Activated naive CD4-positive, alpha-beta T cell treated with anti-CD3 and anti-CD28 coated beads for 36 hours (primary cell): ENCODE measurements around the gene RNF5. TPM values are rescaled to one million over a fixed set of nuclear protein-coding genes. Genes with fewer than 3 reads are reported as not detected.
"Not testable (repeated sequence)": the region's sequence is repeated elsewhere in the genome, so short reads cannot be mapped to it uniquely, and the experiment has no call there.

ENCODE experiments used
- CTCF ChIA-PET: fragments of 350-600 bp; sonication (Branson Sonifier 250); formaldehyde crosslinking; loops from one replicate; lab custom pipeline; 2021; ENCODE audit warnings: antibody characterized with exemption; lab: Charles Lee
- DNase-seq: peaks from one replicate; pipeline ENCODE4 v3.0.0-alpha.2; 2020
- H3K27ac Mint-ChIP-seq: one replicate; pipeline ENCODE4 v1.8.0; 2021; ENCODE audit warnings: mild to moderate bottlenecking, mixed read lengths
- H3K27me3 Mint-ChIP-seq: one replicate; pipeline ENCODE4 v1.8.0; 2021; ENCODE audit warnings: low read depth, mixed read lengths
- H3K36me3 Mint-ChIP-seq: one replicate; pipeline ENCODE4 v1.8.0; 2021; ENCODE audit warnings: low read depth, mixed read lengths
- H3K4me1 Mint-ChIP-seq: one replicate; pipeline ENCODE4 v1.8.0; 2021; ENCODE audit warnings: low read depth, mixed read lengths
- H3K4me3 Mint-ChIP-seq: one replicate; pipeline ENCODE4 v1.8.0; 2021; ENCODE audit warnings: mild to moderate bottlenecking, moderate library complexity, mixed read lengths
- H3K9me3 Mint-ChIP-seq: one replicate; pipeline ENCODE4 v1.8.0; 2021; ENCODE audit warnings: mixed read lengths
- intact Hi-C: fragments of 100-400 bp; cut with micrococcal nuclease; formaldehyde crosslinking; loops from one replicate; pipeline ENCODE4 v1.15.1; 2023
- total RNA-seq, 2 experiments: library from RNA; stranded (reverse); gene quantifications; one replicate each; pipeline ENCODE4 v1.2.3, GENCODE V29; 2021

Gene RNF5, protein sequence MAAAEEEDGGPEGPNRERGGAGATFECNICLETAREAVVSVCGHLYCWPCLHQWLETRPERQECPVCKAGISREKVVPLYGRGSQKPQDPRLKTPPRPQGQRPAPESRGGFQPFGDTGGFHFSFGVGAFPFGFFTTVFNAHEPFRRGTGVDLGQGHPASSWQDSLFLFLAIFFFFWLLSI
- total RNA-seq: 10 to 100 TPM; 39.5 to 39.9 TPM

DNA sequence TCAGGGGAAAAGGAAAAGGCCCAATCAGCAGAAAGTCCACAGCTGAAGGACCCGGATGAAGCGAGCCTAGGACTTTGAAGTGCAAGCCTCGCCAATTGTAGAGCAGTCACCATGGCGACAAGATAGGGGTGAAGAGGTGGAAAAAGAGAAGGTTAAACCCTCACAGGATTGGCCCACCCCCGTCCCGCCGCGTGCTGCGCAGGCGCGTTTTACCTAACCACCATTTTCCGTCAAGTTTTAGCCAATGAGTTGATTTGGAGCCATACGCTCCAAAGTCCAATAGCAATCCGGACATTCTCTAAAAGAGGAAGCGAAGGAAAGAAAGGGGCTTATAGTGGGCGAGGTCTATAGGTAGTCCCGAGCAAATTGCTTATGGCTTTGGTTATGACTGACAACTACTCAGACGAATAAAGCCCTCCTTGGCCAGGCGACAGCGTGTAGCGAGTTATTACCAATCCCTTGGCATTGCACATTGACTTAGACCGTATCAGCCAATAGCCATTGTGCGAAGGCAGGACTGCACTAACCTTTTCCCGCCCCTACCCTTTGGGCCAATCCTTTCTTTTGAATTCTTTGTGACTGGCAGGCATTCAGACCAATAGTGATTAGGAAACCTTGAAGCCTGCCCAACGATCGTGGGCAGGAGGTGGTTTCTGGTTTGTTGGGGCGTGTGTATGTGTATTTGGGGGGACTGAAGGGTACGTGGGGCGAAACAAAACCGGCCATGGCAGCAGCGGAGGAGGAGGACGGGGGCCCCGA, at the start of gene RNF5:
Gene RNF5, plus strand, starts transcription at position 618 of the 759 bp plus-strand sequence. Its CDS starts 107 bp downstream, at position 725.
- Mint-ChIP-seq H3K4me1 (peaks cover 61% of the 10 kb centered on the region), H3K9me3 (no peaks in the 10 kb centered on the region), H3K36me3 (peaks cover 6% of the 10 kb centered on the region), H3K27me3 (no peaks in the 10 kb centered on the region), H3K4me3 (peak within 1 kb of the TSS; percentile 91), H3K27ac (peak within 1 kb of the TSS; percentile 96)
- DNase-seq: peak; percentile 97
- CTCF ChIA-PET: interaction anchor here (2.9 kb wide), 1 partner anchor 17 kb away, joined by 11 read pairs; no protein-coding TSS in a partner anchor
- intact Hi-C loops: loop anchor here (1.0 to 5.0 kb wide), 11 partner anchors 12 to 794 kb away; partner anchors contain the start of genes ABHD16A, ATF6B, GPANK1 and PBX2

DNA sequence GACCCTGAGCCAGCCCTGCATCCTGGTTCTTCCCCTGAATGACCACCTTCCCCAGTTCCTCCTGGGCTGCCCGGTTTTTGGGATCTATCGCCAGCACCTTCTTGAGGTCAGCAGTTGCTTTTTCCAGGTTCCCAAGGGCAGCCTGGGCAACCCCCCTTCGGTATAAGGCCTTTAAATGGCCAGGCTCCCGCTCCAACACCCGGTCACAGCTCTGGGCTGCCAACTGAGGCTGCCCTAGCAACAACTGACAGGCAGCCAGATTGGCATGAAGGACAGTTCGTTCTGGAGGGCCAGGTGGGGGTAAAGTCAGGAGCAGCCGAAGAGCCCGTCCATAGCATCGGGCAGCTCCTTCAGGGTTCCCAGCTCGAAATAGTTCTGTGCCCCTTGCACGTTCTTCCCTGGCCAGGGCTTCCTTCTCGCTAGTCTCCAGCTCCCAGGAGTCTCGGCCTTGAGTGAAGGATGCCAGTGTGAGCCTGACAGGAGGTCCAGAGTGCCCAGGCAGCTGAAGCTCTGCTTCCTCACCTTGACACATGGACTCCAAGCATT, 49.4 kb upstream of the RNF5 start:
- no peaks in the 10 kb centered on the region for H3K9me3 Mint-ChIP-seq
- peaks cover 43% of the 10 kb centered on the region for H3K4me1 Mint-ChIP-seq

DNA sequence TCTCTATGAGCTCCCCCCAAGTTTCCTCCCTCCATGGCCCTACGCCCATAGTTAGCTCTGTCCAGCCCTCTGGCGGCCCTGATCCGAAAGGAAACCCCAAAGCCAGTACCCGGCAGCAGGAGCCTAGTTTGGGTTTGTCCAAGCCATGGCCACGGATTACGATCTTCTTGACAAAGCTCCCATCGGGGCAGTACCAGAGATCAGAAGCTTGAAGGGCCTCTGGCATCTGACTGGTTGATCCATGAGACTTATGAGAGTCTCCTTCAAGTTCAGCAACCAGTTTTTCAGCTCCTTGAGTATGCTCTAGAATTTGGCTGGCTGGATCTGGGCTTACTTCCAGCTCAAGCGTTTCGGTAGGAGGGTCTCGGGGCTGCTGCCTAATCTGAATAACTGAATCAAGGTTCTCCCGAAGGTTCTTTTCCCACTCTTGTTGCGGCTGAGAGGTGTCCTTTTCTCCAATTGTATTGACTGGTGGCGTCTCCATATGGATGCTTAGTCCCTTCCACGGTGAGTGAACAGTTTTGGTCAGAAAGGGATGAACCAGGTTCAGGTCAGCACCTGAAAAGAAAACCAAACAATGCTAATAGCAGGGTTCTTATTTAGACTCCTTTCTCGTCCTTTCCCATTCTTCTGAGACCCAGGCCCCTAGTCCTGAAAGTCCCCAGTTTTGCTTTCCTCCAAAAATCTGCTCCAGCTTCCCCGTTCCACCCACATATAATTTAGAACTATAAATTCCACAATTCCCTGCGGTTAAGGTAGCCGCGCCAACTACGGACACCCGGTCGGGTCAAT, 48.7 kb upstream of the RNF5 start:
- H3K36me3 Mint-ChIP-seq: peaks cover 9% of the 10 kb centered on the region
- no peaks in the 10 kb centered on the region for H3K27me3 Mint-ChIP-seq

More for the DNA sequence above, 49.4 kb upstream of the RNF5 start:
- Mint-ChIP-seq H3K4me3 (peak overlapping the region; percentile 100), H3K27ac (peak overlapping the region; percentile 96), H3K27me3 (no peaks in the 10 kb centered on the region), H3K36me3 (peaks cover 9% of the 10 kb centered on the region)
- intact Hi-C loops: loop anchor here (1.0 to 5.0 kb wide), 7 partner anchors 49 to 1443 kb away; partner anchors contain the start of genes ABHD16A, EHMT2, PBX2 and RNF5
- CTCF ChIA-PET: interaction anchor here (0.7 to 3.7 kb wide), 4 partner anchors 11 to 150 kb away, joined by 3 to 25 read pairs (median 5); no protein-coding TSS in a partner anchor
- no peak for DNase-seq

DNA sequence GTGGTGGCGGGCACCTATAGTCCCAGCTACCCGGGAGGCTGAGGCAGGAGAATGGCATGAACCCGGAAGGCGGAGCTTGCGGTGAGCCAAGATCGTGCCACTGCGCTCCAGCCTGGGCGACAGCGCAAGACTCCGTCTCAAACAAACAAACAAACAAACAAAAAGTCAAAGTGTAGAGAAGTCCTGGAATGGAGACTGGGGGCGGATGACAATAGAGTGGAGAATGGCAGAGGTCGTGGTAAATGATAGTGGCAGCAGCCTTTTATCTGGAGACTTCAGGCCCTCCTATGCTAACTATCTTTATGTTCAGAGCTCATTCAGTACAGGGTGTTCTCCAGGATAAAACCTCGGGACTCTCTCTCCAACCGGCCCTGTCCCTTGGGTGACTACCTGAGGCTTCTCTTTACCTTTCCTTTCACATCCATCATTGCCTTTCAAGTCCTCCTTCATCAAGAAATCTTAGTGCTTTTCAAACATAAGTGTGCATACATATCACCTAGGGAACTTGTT, 46.7 kb upstream of the RNF5 start:
- CTCF ChIA-PET: interaction anchor here (0.6 to 1.0 kb wide), 2 partner anchors 27 to 732 kb away, joined by 3 read pairs; no protein-coding TSS in a partner anchor
- H3K27me3 Mint-ChIP-seq: no peaks in the 10 kb centered on the region
- H3K27ac Mint-ChIP-seq: no peak overlapping the region
- no peak for DNase-seq
- H3K9me3 Mint-ChIP-seq: no peaks in the 10 kb centered on the region
- intact Hi-C loops: no loop called here
- H3K4me3 Mint-ChIP-seq: peak overlapping the region; percentile 39
- H3K36me3 Mint-ChIP-seq: peaks cover 5% of the 10 kb centered on the region
- H3K4me1 Mint-ChIP-seq: peaks cover 32% of the 10 kb centered on the region

More for the DNA sequence above, 48.7 kb upstream of the RNF5 start:
- H3K4me1 Mint-ChIP-seq: peaks cover 39% of the 10 kb centered on the region
- intact Hi-C loops: loop anchor here (1.0 to 5.0 kb wide), 6 partner anchors 19 to 1443 kb away; partner anchors contain the start of genes EHMT2, PPT2, SKIC2 and TAP1
- no peaks in the 10 kb centered on the region for H3K9me3 Mint-ChIP-seq
- peak overlapping the region; percentile 88 for H3K4me3 Mint-ChIP-seq
- peak overlapping the region; percentile 96 for H3K27ac Mint-ChIP-seq
- DNase-seq: no peak
- CTCF ChIA-PET: interaction anchor here (1.5 to 3.7 kb wide), 2 partner anchors 12 to 66 kb away, joined by 5 to 25 read pairs; no protein-coding TSS in a partner anchor

DNA sequence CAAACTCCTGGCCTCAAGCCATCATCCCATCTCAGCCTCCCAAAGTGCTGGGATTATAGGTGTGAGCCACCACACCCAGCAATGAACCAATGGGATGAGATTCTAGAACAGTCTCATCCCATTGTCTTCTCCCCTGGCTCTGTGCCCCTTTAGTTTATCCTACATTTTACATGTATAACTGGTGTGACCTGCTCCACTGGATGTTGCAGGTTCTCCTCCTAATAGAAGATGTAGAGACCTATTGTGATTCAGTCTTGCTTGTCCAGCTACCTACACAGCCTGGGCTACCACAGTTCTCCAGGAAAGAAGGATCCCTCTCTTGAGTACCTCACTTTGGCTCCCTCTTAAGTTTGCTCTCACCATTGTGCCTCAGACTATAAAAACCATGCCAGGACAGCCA, 46.1 kb upstream of the RNF5 start:
- no peaks in the 10 kb centered on the region for H3K27me3 Mint-ChIP-seq
- intact Hi-C loops: no loop called here
- H3K9me3 Mint-ChIP-seq: no peaks in the 10 kb centered on the region
- no peak for DNase-seq
- no peak overlapping the region for H3K4me3 Mint-ChIP-seq
- CTCF ChIA-PET: no interaction called here
- H3K36me3 Mint-ChIP-seq: peaks cover 2% of the 10 kb centered on the region
- H3K4me1 Mint-ChIP-seq: peaks cover 25% of the 10 kb centered on the region
- no peak overlapping the region for H3K27ac Mint-ChIP-seq

DNA sequence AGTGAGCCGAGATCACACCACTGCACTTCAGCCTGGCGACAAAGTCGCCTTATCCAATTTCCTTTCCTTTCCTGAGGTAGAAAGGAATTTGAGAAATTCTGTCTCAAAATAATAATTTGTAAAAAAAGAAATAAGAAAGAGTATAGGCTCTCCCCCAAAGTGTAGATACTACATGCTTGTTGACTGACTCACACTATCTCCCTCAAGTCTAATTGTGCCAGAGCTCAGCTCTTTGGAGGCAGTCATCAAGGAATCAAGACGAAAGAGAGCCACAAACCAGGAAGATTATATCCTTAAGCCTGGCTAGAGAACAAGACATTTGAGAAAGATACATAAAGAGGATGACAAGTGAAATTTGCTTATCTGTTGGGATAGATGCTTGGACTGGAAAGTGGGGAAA, 44.4 kb upstream of the RNF5 start:
- H3K4me1 Mint-ChIP-seq: peaks cover 15% of the 10 kb centered on the region
- H3K4me3 Mint-ChIP-seq: no peak overlapping the region
- H3K9me3 Mint-ChIP-seq: no peaks in the 10 kb centered on the region
- DNase-seq: no peak
- no peak overlapping the region for H3K27ac Mint-ChIP-seq
- no peaks in the 10 kb centered on the region for H3K27me3 Mint-ChIP-seq
- intact Hi-C loops: no loop called here
- CTCF ChIA-PET: no interaction called here
- no peaks in the 10 kb centered on the region for H3K36me3 Mint-ChIP-seq

DNA sequence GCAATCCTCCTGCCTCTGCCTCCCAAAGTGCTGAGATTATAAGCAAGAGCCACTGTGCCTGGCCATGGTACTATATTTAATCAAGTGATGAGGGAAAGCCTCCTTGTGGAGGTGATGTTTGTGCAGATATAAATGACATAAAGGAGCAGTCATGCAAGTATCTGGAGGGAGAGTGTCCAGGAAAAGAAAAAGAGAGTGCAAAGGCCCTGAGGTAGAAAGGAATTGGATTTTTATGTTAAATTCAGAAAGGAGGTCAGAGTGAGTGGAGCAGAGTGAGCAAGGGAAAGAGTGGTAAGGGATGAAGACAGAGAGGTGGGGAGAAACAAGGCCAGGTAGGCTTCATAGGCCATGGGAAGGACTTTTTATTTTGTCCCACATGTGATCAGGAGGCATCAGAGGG, 40.8 kb upstream of the RNF5 start:
- no peaks in the 10 kb centered on the region for H3K4me1 Mint-ChIP-seq
- H3K4me3 Mint-ChIP-seq: no peak overlapping the region
- CTCF ChIA-PET: no interaction called here
- no peak overlapping the region for H3K27ac Mint-ChIP-seq
- no peaks in the 10 kb centered on the region for H3K36me3 Mint-ChIP-seq
- no peak for DNase-seq
- H3K27me3 Mint-ChIP-seq: no peaks in the 10 kb centered on the region
- H3K9me3 Mint-ChIP-seq: no peaks in the 10 kb centered on the region
- intact Hi-C loops: no loop called here

DNA sequence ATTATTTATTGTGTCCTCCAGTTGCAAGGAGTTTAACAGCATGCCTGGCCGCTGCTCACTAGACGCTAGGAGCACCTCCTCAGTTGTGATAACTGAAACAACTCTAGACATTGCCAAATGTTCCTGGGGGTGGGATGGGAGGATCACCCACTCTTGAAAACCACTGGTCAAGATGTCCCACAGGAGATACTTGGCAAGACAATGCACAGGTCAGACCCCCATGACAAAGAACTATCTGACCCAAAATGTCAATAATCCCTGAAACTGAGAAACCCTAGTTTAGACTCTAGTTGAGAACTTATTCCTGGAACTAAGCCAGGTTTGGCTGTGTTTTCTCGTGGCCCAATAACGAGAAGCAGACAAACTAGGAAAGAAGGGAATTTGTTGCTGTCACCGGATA, 38.6 kb upstream of the RNF5 start:
- CTCF ChIA-PET: interaction anchor here (0.7 kb wide), 1 partner anchor 31 kb away, joined by 3 read pairs; no protein-coding TSS in a partner anchor
- Mint-ChIP-seq H3K27ac (no peak overlapping the region), H3K36me3 (no peaks in the 10 kb centered on the region), H3K9me3 (no peaks in the 10 kb centered on the region), H3K27me3 (no peaks in the 10 kb centered on the region), H3K4me1 (no peaks in the 10 kb centered on the region), H3K4me3 (no peak overlapping the region)
- intact Hi-C loops: no loop called here
- no peak for DNase-seq

DNA sequence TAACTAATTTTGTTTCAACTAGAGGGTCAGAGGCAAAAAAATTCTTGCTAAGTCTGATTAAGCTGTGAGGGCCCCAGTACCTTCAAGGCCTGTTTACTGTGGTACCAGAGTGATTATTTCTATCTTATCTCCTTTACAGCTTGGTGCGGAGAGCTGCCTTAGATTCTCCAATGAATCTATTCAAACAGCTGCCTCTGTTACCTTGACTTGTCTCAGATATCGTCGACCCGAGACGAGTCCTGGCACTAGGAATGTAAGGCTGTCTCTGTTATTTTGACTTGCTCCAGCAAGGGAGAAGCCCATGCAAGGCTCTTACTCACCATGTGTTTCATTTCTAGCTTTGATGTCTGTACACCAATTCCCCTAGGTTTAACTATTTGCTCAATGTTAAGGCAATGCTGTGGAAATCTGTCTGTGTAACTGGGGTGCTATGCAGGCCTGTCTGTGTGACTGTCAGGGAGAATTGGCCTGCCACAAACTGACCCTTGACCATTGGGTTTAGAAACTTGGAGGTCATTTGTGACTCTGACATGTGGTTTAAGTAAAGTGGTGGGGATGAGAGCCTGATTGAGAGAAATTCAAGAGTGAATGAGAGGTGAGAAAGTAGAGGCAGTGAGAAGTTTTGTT, 37.7 kb upstream of the RNF5 start:
- CTCF ChIA-PET: no interaction called here
- no peaks in the 10 kb centered on the region for H3K4me1 Mint-ChIP-seq
- no peaks in the 10 kb centered on the region for H3K9me3 Mint-ChIP-seq
- no peaks in the 10 kb centered on the region for H3K27me3 Mint-ChIP-seq
- no peak for DNase-seq
- no peak overlapping the region for H3K4me3 Mint-ChIP-seq
- no peaks in the 10 kb centered on the region for H3K36me3 Mint-ChIP-seq
- no peak overlapping the region for H3K27ac Mint-ChIP-seq
- intact Hi-C loops: no loop called here

DNA sequence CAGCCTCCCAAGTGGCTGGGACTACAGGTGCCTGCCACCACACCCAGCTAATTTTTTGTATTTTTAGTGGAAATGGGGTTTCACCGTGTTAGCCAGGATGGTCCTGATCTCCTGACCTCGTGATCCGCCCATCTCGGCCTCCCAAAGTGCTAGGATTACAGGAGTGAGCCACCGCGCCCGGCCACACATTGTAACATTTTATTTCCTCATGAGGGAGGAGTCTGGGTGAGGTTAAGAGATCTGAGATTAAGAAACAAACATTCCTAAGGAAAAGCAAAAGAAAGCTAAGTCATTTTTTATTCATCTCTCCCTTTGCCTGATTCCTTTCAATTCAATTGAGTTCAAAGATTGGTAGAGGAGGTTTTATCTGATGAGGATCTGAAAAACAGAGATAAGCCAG, 34.0 kb upstream of the RNF5 start:
- intact Hi-C loops, H3K27ac Mint-ChIP-seq, H3K36me3 Mint-ChIP-seq, H3K4me3 Mint-ChIP-seq, CTCF ChIA-PET, H3K9me3 Mint-ChIP-seq, DNase-seq, H3K27me3 Mint-ChIP-seq: not testable (repeated sequence)
- H3K4me1 Mint-ChIP-seq: peaks cover 13% of the 10 kb centered on the region

DNA sequence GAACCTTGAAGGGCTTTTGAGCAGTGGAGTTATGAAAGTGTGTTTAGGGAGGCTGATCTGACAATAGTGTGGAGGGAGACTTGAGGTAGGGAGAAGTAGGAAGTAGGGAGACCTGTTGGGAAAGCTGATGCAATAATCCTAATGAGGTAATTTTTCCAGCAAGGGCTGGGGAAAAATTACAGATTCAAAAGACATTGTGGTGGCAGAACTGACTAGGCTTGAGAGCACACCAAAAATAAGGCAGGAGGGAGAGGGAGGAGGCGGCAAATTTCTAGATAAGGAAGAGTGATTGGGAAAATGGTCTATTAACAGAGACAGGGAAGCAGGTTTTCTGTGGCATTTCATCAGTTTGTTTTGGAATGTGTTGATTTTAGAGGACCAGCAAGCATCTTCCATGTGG, 31.9 kb upstream of the RNF5 start:
- peaks cover 25% of the 10 kb centered on the region for H3K4me1 Mint-ChIP-seq
- no peaks in the 10 kb centered on the region for H3K36me3 Mint-ChIP-seq
- CTCF ChIA-PET: no interaction called here
- DNase-seq: no peak
- no peaks in the 10 kb centered on the region for H3K9me3 Mint-ChIP-seq
- no peak overlapping the region for H3K4me3 Mint-ChIP-seq
- intact Hi-C loops: no loop called here
- H3K27me3 Mint-ChIP-seq: peaks cover 8% of the 10 kb centered on the region
- no peak overlapping the region for H3K27ac Mint-ChIP-seq
